GM06990 (cell line): ENCODE data around the gene LRRC34.

ENCODE experiments used
- DNase-seq: peaks from one replicate; pipeline ENCODE4 v3.0.0-alpha.2; 2011; ENCODE audit not compliant: insufficient read length; ENCODE audit errors: extremely low read depth
- H3K27me3 ChIP-seq: replicated peaks from 2 replicates; pipeline ENCODE4 v1.6.0; 2011; ENCODE audit warnings: low read length; ENCODE audit not compliant: control insufficient read depth, insufficient read depth
- H3K36me3 ChIP-seq: 2 replicates; pipeline ENCODE4 v1.5.1; 2011; ENCODE audit warnings: low read length; ENCODE audit not compliant: control insufficient read depth, insufficient read depth
- H3K4me3 ChIP-seq: replicated peaks from 2 replicates; pipeline ENCODE4 v1.5.1; 2011; ENCODE audit warnings: low read depth, mild to moderate bottlenecking, control low read depth, low read length
- CTCF ChIP-seq: IDR thresholded peaks from 2 replicates; pipeline ENCODE4 v1.5.1; 2011; ENCODE audit warnings: low read length, control low read depth, mild to moderate bottlenecking, inconsistent platforms; ENCODE audit not compliant: insufficient read depth, poor library complexity, severe bottlenecking

The LRRC34 gene

DNA sequence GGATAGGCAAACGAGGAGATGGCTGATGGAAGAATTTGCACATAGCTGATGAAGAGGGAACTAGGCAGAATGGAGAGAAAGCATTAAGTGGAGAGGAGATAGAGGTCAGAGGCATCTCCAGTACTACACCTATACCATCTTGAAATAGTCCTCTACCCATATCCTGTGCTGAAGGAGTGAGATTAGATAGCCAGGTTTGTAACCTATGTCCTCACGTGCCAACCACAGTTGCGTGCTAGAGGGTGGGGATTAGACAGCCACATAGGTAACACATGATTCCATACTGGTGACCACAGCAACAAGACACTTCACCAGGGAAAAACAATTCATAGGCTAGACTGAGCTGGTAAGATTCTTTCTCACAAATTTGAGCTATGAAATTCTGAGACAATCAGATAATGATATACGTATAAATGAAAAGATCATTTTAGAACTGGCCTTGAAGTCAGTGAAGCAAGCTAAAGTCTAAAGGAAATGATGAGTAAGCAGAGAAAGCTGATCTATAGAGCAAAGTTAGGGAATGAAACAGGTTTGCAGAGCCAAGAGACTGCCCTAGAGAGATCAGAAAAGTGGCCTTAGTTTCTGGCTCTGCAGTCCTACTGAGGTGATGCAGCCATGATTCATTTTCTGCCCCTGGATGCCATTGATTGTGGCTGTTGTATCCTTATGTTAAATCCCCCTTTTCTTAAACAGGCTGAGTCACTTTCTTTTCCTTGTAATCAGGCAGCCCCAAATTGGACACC is 21.8 kb downstream of the LRRC34 start:
- H3K36me3 ChIP-seq: peaks cover 4% of the 10 kb centered on the region
- no peaks in the 10 kb centered on the region for H3K27me3 ChIP-seq
- TF ChIP-seq CTCF: no peak
- no peak overlapping the region for H3K4me3 ChIP-seq
- DNase-seq: no peak

- Histone ChIP-seq H3K36me3 (peaks cover 4% of the 10 kb centered on the region), H3K4me3 (no peak overlapping the region), H3K27me3 (no peaks in the 10 kb centered on the region)
- no peak for TF ChIP-seq CTCF
- DNase-seq: no peak
Measured at GRCh38 chr3:169790219-169790618, 22.5 kb downstream of the LRRC34 start.

GRCh38 chr3:169787791-169788190 is 24.9 kb downstream of the LRRC34 start:
- no peak for TF ChIP-seq CTCF
- H3K27me3 ChIP-seq: no peaks in the 10 kb centered on the region
- H3K4me3 ChIP-seq: no peak overlapping the region
- H3K36me3 ChIP-seq: peaks cover 4% of the 10 kb centered on the region
- DNase-seq: no peak

DNA sequence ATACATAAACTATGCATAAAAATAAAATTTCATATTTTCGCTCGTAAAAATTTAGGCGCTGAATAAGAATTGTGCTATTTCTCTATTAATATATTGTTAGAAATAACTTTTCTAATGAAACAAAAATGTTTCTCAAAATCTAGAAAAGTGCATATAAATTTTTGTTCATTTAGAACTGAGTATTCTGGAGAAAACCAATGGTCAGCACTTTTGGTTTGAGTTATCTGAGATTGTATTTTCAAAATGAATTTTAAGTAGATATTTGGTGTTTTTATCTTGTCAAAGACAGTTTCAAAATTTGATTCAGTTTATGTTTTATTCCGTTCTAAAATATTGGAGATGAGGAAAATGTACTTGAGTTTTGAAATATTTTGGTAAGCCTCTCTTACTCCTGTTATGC is 25.6 kb downstream of the LRRC34 start:
- Histone ChIP-seq H3K4me3 (no peak overlapping the region), H3K36me3 (peaks cover 3% of the 10 kb centered on the region), H3K27me3 (no peaks in the 10 kb centered on the region)
- TF ChIP-seq CTCF: no peak
- no peak for DNase-seq

- Histone ChIP-seq H3K27me3 (no peaks in the 10 kb centered on the region), H3K4me3 (no peak overlapping the region), H3K36me3 (peaks cover 8% of the 10 kb centered on the region)
- no peak for TF ChIP-seq CTCF
- DNase-seq: no peak
Measured at GRCh38 chr3:169781209-169781855, 31.4 kb downstream of the LRRC34 start.
